Vagina (tissue), 2 donors: Measurements from ENCODE around the gene RNASEL. TPM values are rescaled to one million over a fixed set of nuclear protein-coding genes. Genes with fewer than 3 reads are reported as not detected.

Source experiments
- DNase-seq, 2 donors: peaks; one replicate each; pipeline ENCODE4 v3.0.0-alpha.2; 2017; ENCODE audit errors: extremely low spot score in 2 of 2
- H3K27ac ChIP-seq: fragments of 200-600 bp; sonication (generic); one replicate; pipeline ENCODE4 v1.5.1; 2019
- H3K27me3 ChIP-seq: fragments of 200-600 bp; sonication (generic); one replicate; pipeline ENCODE4 v1.5.1; 2019
- H3K36me3 ChIP-seq, 2 donors: fragments of 200-600 bp; sonication (generic); one replicate each; pipeline ENCODE4 v1.5.1; 2017 to 2019
- H3K4me1 ChIP-seq: fragments of 200-600 bp; sonication (generic); one replicate; pipeline ENCODE4 v1.5.1; 2019
- H3K4me3 ChIP-seq, 2 donors: fragments of 200-600 bp; sonication (generic); 1 replicate in 1 of 2; 2 replicates in 1 of 2; pipeline ENCODE4 v1.5.1; 2016 to 2019
- H3K9me3 ChIP-seq: fragments of 200-600 bp; sonication (generic); one replicate; pipeline ENCODE4 v1.5.1; 2019
- CTCF ChIP-seq, 3 experiments: fragments of 450-650 bp in 2 of 3; fragments of 200-600 bp in 1 of 3; sonication (generic) in 1 of 3; IDR thresholded peaks; one replicate each; pipeline ENCODE4 v1.5.1; 2017 to 2019; ENCODE audit warnings: antibody characterized with exemption in 3 of 3, mild to moderate bottlenecking in 2 of 3, moderate library complexity in 2 of 3
- POLR2A ChIP-seq, 2 donors: fragments of 450-650 bp; IDR thresholded peaks; one replicate each; pipeline ENCODE4 v1.6.1; 2017; ENCODE audit warnings: antibody characterized with exemption in 2 of 2, mild to moderate bottlenecking in 2 of 2, moderate library complexity in 2 of 2
- POLR2AphosphoS5 ChIP-seq, 2 donors: sonication (generic); formaldehyde crosslinking; IDR thresholded peaks; one replicate each; pipeline ENCODE4 v1.9.0; 2017; ENCODE audit warnings: antibody characterized with exemption in 2 of 2, mild to moderate bottlenecking in 2 of 2, low read depth in 1 of 2; ENCODE audit not compliant: insufficient read depth in 1 of 2
- intact Hi-C: fragments of 100-400 bp; cut with DNase I; formaldehyde crosslinking; loops from one replicate; pipeline ENCODE4 v1.15.1; 2023
- total RNA-seq: library from RNA; depleted of rRNA; stranded (reverse); fragments of >200 nt; gene quantifications from one replicate; pipeline ENCODE4 v1.2.3, GENCODE V29; 2016

Gene RNASEL
- total RNA-seq, 1 donor from 2014 or later = 5.4 TPM

- no peaks in the 10 kb centered on the region for H3K4me1 ChIP-seq
- DNase-seq = no peak
- no peaks in the 10 kb centered on the region for H3K36me3 ChIP-seq
- H3K27me3 ChIP-seq = no peaks in the 10 kb centered on the region
- TF ChIP-seq CTCF (IDR thresholded peaks at IDR 0.05) (no peak), POLR2AphosphoS5 (IDR thresholded peaks at IDR 0.05; ENCODE audit: insufficient read depth in 1 of 2, low read depth in 1 of 2) (no peak), POLR2A (IDR thresholded peaks at IDR 0.05) (no peak)
- intact Hi-C loops = no loop called here
- H3K9me3 ChIP-seq = no peaks in the 10 kb centered on the region
- no peak overlapping the region for H3K4me3 ChIP-seq
- no peak overlapping the region for H3K27ac ChIP-seq
Measured at GRCh38 chr1:182556279-182556678, 32.8 kb downstream of the RNASEL start.

- Histone ChIP-seq H3K9me3 (no peaks in the 10 kb centered on the region), H3K4me3 (no peak overlapping the region), H3K4me1 (no peaks in the 10 kb centered on the region), H3K27me3 (no peaks in the 10 kb centered on the region), H3K36me3 (no peaks in the 10 kb centered on the region), H3K27ac (no peak overlapping the region)
- intact Hi-C loops = no loop called here
- DNase-seq = no peak
- no peak for TF ChIP-seq POLR2AphosphoS5 (IDR thresholded peaks at IDR 0.05; ENCODE audit: insufficient read depth in 1 of 2, low read depth in 1 of 2)
- no peak for TF ChIP-seq CTCF (IDR thresholded peaks at IDR 0.05)
- no peak for TF ChIP-seq POLR2A (IDR thresholded peaks at IDR 0.05)
Measured at GRCh38 chr1:182555493-182555892, 33.6 kb downstream of the RNASEL start.

- no peak for DNase-seq
- no peaks in the 10 kb centered on the region for H3K27me3 ChIP-seq
Measured at GRCh38 chr1:182552527-182552926, 36.5 kb downstream of the RNASEL start.

GRCh38 chr1:182549811-182550210, 39.2 kb downstream of the RNASEL start:
- intact Hi-C loops = no loop called here
- no peaks in the 10 kb centered on the region for H3K4me1 ChIP-seq
- H3K36me3 ChIP-seq = no peaks in the 10 kb centered on the region
- no peak for DNase-seq
- H3K4me3 ChIP-seq = no peak overlapping the region
- H3K27ac ChIP-seq = no peak overlapping the region
- H3K27me3 ChIP-seq = no peaks in the 10 kb centered on the region
- H3K9me3 ChIP-seq = no peaks in the 10 kb centered on the region
- TF ChIP-seq CTCF (IDR thresholded peaks at IDR 0.05) = no peak
- no peak for TF ChIP-seq POLR2AphosphoS5 (IDR thresholded peaks at IDR 0.05; ENCODE audit: insufficient read depth in 1 of 2, low read depth in 1 of 2)
- no peak for TF ChIP-seq POLR2A (IDR thresholded peaks at IDR 0.05)

More at GRCh38 chr1:182552527-182552926, 36.5 kb downstream of the RNASEL start:
- no peak overlapping the region for H3K27ac ChIP-seq
- intact Hi-C loops = no loop called here
- H3K4me3 ChIP-seq = no peak overlapping the region
- H3K4me1 ChIP-seq = no peaks in the 10 kb centered on the region
- TF ChIP-seq CTCF (IDR thresholded peaks at IDR 0.05) = no peak
- TF ChIP-seq POLR2A (IDR thresholded peaks at IDR 0.05) = no peak
- no peak for TF ChIP-seq POLR2AphosphoS5 (IDR thresholded peaks at IDR 0.05; ENCODE audit: insufficient read depth in 1 of 2, low read depth in 1 of 2)
- no peaks in the 10 kb centered on the region for H3K36me3 ChIP-seq
- H3K9me3 ChIP-seq = no peaks in the 10 kb centered on the region

- H3K4me3 ChIP-seq = no peak overlapping the region
- no peaks in the 10 kb centered on the region for H3K9me3 ChIP-seq
- TF ChIP-seq CTCF (IDR thresholded peaks at IDR 0.05) = no peak
- TF ChIP-seq POLR2AphosphoS5 (IDR thresholded peaks at IDR 0.05; ENCODE audit: insufficient read depth in 1 of 2, low read depth in 1 of 2) = no peak
- no peak for TF ChIP-seq POLR2A (IDR thresholded peaks at IDR 0.05)
- H3K27ac ChIP-seq = no peak overlapping the region
- H3K4me1 ChIP-seq = no peaks in the 10 kb centered on the region
- no peak for DNase-seq
- intact Hi-C loops = no loop called here
- H3K36me3 ChIP-seq = no peaks in the 10 kb centered on the region
- H3K27me3 ChIP-seq = no peaks in the 10 kb centered on the region
Measured at GRCh38 chr1:182549346-182549745, 39.7 kb downstream of the RNASEL start.
